B cell (primary cell): ENCODE measurements around the gene MS4A18. TPM values are rescaled to one million over a fixed set of nuclear protein-coding genes. Genes with fewer than 3 reads are reported as not detected.
"Not testable (repeated sequence)": the region's sequence is repeated elsewhere in the genome, so short reads cannot be mapped to it uniquely, and the experiment has no call there.

Experiments
- ATAC-seq: fragments of 200-7000 bp; cut with Tn5 transposase; one replicate; pipeline ENCODE4 v1.10.0; 2021; ENCODE audit warnings: low read depth, mild to moderate bottlenecking, moderate number of reproducible peaks, moderate library complexity
- CTCF ChIA-PET: fragments of 350-600 bp; sonication (Branson Sonifier 250); formaldehyde crosslinking; loops from one replicate; lab custom pipeline; 2021; ENCODE audit warnings: antibody characterized with exemption, inconsistent platforms; lab: Charles Lee
- POLR2A ChIA-PET: fragments of 350-600 bp; sonication (Branson Sonifier 250); formaldehyde crosslinking; loops from one replicate; lab custom pipeline; 2021; ENCODE audit warnings: antibody characterized with exemption; lab: Charles Lee
- DNase-seq: peaks from one replicate; pipeline ENCODE4 v3.0.0; 2013
- H2AFZ ChIP-seq: 2 replicates; pipeline ENCODE4 v1.6.1; 2012; ENCODE audit warnings: mild to moderate bottlenecking, low read depth, low read length; ENCODE audit not compliant: insufficient read depth, poor library complexity, severe bottlenecking
- H3K27ac ChIP-seq, 2 donors: 1 replicate in 1 of 2; 2 replicates in 1 of 2; pipeline ENCODE4 v1.5.1; 2012 to 2013; ENCODE audit warnings: low read length in 2 of 2, mild to moderate bottlenecking in 2 of 2, moderate library complexity in 1 of 2
- H3K27me3 ChIP-seq, 4 experiments: fragments of 200-600 bp in 1 of 4; sonication (generic) in 1 of 4; replicated peaks in 1 of 4; 1 replicate in 2 of 4; 2 replicates in 2 of 4; pipeline versions ENCODE4 v1.6.1 to v1.7.0; 2013 to 2016; ENCODE audit warnings: low read length in 3 of 4, mild to moderate bottlenecking in 2 of 4, mixed read lengths in 1 of 4, moderate library complexity in 1 of 4; ENCODE audit not compliant: insufficient read depth in 4 of 4, control insufficient read depth in 3 of 4; ENCODE audit errors: control extremely low read depth in 1 of 4
- H3K36me3 ChIP-seq, 2 experiments: replicated peaks in 1 of 2; 1 replicate in 1 of 2; 2 replicates in 1 of 2; pipeline versions ENCODE4 v1.6.1 to v1.7.1; 2013; ENCODE audit warnings: low read length in 1 of 2; ENCODE audit not compliant: insufficient read depth in 2 of 2, control insufficient read depth in 1 of 2; ENCODE audit errors: control extremely low read depth in 1 of 2, extremely low read depth in 1 of 2
- H3K4me1 ChIP-seq, 2 donors: fragments of 200-600 bp in 1 of 2; sonication (generic) in 1 of 2; 1 replicate in 1 of 2; 2 replicates in 1 of 2; pipeline versions ENCODE4 v1.5.1 to v1.6.1; 2013 to 2017; ENCODE audit warnings: low read length in 2 of 2; ENCODE audit not compliant: control insufficient read depth in 2 of 2, insufficient read depth in 2 of 2
- H3K4me2 ChIP-seq: replicated peaks from 2 replicates; pipeline ENCODE3; 2012; ENCODE audit warnings: mild to moderate bottlenecking, low read depth, low read length; ENCODE audit not compliant: poor library complexity, severe bottlenecking
- H3K4me3 ChIP-seq, 5 experiments: fragments of 200-600 bp in 1 of 5; sonication (generic) in 1 of 5; 1 replicate in 3 of 5; 2 replicates in 2 of 5; pipeline versions ENCODE4 v1.5.1 to v1.7.0; 2011 to 2016; ENCODE audit warnings: low read length in 4 of 5, mild to moderate bottlenecking in 4 of 5, low read depth in 2 of 5, control low read depth in 1 of 5, moderate library complexity in 1 of 5; ENCODE audit not compliant: insufficient read depth in 1 of 5; ENCODE audit errors: control extremely low read depth in 1 of 5, extremely low read depth in 1 of 5
- H3K79me2 ChIP-seq: fragments of 200-600 bp; sonication (generic); one replicate; pipeline ENCODE4 v1.6.0; 2016; ENCODE audit warnings: low read length; ENCODE audit not compliant: control insufficient read depth, insufficient read depth
- H3K9ac ChIP-seq: fragments of 200-600 bp; sonication (generic); 2 replicates; pipeline ENCODE4 v1.6.1; 2017; ENCODE audit warnings: mild to moderate bottlenecking, low read length, moderate library complexity
- H3K9me3 ChIP-seq, 3 donors: one replicate each; pipeline versions ENCODE4 v1.6.1 to v1.7.1; 2013; ENCODE audit warnings: low read length in 2 of 3; ENCODE audit not compliant: control insufficient read depth in 2 of 3, insufficient read depth in 1 of 3; ENCODE audit errors: control extremely low read depth in 1 of 3
- H4K20me1 ChIP-seq: 2 replicates; pipeline ENCODE4 v1.6.0; 2012; ENCODE audit warnings: mild to moderate bottlenecking, low read length; ENCODE audit not compliant: insufficient read depth, control insufficient read depth, poor library complexity, severe bottlenecking
- H3K27ac Mint-ChIP-seq: one replicate; pipeline ENCODE4 v1.8.0; 2021; ENCODE audit warnings: mixed read lengths
- H3K27me3 Mint-ChIP-seq: one replicate; pipeline ENCODE4 v1.8.0; 2021; ENCODE audit warnings: mixed read lengths
- H3K4me1 Mint-ChIP-seq: one replicate; pipeline ENCODE4 v1.8.0; 2021; ENCODE audit warnings: mixed read lengths
- H3K4me3 Mint-ChIP-seq: one replicate; pipeline ENCODE4 v1.8.0; 2021; ENCODE audit warnings: mixed read lengths
- H3K9me3 Mint-ChIP-seq: one replicate; pipeline ENCODE4 v1.8.0; 2022; ENCODE audit warnings: mixed read lengths; ENCODE audit not compliant: insufficient read depth
- EZH2 ChIP-seq: IDR thresholded peaks from 2 replicates; pipeline ENCODE4 v1.6.1; 2012; ENCODE audit warnings: borderline replicate concordance, low read depth, mild to moderate bottlenecking, moderate library complexity, low read length; ENCODE audit not compliant: insufficient read depth, poor library complexity, severe bottlenecking
- WGBS: methylation state at CpG from one replicate; pipeline ENCODE4 v1.1.5; 2013; ENCODE audit warnings: missing lambda C conversion rate; ENCODE audit not compliant: insufficient coverage; 5-methylcytosine and 5-hydroxymethylcytosine counted together
- intact Hi-C: fragments of 100-400 bp; cut with micrococcal nuclease; formaldehyde crosslinking; loops from one replicate; pipeline ENCODE4 v1.10.0; 2022
- polyA plus RNA-seq: library from polyadenylated mRNA; depleted of rRNA; stranded (reverse); fragments of >200 nt; gene quantifications from 2 replicates; pipeline ENCODE4 v1.2.3, GENCODE V29; 2012
- total RNA-seq, 2 donors: library from RNA; stranded (reverse); fragments of 120-200 nt in 1 of 2; gene quantifications; 1 replicate in 1 of 2; 2 replicates in 1 of 2; pipeline versions ENCODE4 v1.2.3 to v1.2.4, GENCODE V29; 2013 to 2022
- TF ChIP-seq, protein P1 (sequence below): fragments of 200-600 bp; IDR thresholded peaks from one replicate; pipeline ENCODE4 v1.8.0; 2022; ENCODE audit warnings: antibody characterized with exemption, mild to moderate bottlenecking

The MS4A18 gene
- total and polyA plus RNA-seq, 2 donors (not counting 1 experiment from before 2014, with no cell fraction given) = not detected

DNA sequence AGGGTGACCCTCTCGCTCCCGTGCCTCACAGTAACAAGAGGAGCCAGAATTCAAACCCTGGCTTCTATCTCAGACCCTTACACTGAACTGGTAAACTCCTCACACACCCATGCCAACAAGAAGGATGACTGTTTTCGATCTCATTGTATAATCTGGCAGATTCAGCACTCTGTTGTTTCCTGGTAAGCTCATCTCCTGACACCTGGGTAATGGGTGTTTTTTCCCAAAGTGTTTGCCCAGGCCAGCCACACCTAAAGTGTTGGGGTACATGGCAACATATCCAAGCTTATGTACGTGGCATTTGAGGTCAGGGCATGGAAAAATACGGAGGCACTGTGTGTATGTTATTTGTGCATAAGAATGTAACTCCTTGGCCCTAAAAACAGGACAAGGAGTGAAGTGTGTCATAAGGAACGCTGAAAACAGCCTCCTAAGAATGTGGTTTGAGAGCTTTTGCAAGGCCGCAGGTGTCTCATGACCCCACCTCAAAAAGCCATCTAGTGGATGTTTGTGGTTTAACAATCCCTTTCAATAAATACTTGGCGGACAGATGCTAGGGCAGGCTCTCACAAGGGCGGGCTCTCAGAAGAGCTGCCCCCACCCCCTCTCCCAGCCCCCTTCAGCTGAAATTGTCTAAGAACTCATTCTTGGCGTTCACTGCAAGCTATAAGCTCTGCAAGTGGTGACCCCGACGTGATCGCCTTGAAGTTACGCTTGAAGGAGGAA, 31.9 kb downstream of the MS4A18 start, which contains the start of gene MS4A15:
Gene MS4A15, plus strand, starts transcription at position 561 of the 726 bp plus-strand sequence. CDS start 6,867 bp downstream, outside the sequence.
- H3K4me1 Mint-ChIP-seq = peaks cover 23% of the 10 kb centered on the region
- Histone ChIP-seq H3K27ac (no peak within 1 kb of the TSS), H3K79me2 (no peaks in the 10 kb centered on the region), H3K27me3 (peaks cover 0 to 7% (median 1%) of the 10 kb centered on the region in 4 experiments), H3K4me3 (no peak within 1 kb of the TSS), H3K9ac (no peak within 1 kb of the TSS), H3K4me2 (no peak within 1 kb of the TSS), H3K36me3 (no peaks in the 10 kb centered on the region), H2AFZ (no peak within 1 kb of the TSS), H3K9me3 (no peaks in the 10 kb centered on the region), H3K4me1 (peaks cover 3 to 4% of the 10 kb centered on the region in 2 donors), H4K20me1 (no peaks in the 10 kb centered on the region)
- DNase-seq = peak; percentile 55
- peaks cover 36% of the 10 kb centered on the region for H3K27me3 Mint-ChIP-seq
- ChIA-PET POLR2A (no interaction called here), CTCF (interaction anchor here (0.7 to 1.7 kb wide), 8 partner anchors 9 to 491 kb away, joined by 3 to 9 read pairs (median 6); no protein-coding TSS in a partner anchor)
- intact Hi-C loops = no loop called here
- WGBS = 74% methylated on average over 11 of the region's 14 CpGs
- ATAC-seq = no peak
- H3K27ac Mint-ChIP-seq = no peak within 1 kb of the TSS
- H3K4me3 Mint-ChIP-seq = no peak within 1 kb of the TSS
- TF ChIP-seq EZH2 = no peak
- TF ChIP-seq, protein P1, sequence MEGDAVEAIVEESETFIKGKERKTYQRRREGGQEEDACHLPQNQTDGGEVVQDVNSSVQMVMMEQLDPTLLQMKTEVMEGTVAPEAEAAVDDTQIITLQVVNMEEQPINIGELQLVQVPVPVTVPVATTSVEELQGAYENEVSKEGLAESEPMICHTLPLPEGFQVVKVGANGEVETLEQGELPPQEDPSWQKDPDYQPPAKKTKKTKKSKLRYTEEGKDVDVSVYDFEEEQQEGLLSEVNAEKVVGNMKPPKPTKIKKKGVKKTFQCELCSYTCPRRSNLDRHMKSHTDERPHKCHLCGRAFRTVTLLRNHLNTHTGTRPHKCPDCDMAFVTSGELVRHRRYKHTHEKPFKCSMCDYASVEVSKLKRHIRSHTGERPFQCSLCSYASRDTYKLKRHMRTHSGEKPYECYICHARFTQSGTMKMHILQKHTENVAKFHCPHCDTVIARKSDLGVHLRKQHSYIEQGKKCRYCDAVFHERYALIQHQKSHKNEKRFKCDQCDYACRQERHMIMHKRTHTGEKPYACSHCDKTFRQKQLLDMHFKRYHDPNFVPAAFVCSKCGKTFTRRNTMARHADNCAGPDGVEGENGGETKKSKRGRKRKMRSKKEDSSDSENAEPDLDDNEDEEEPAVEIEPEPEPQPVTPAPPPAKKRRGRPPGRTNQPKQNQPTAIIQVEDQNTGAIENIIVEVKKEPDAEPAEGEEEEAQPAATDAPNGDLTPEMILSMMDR = peak; percentile 58
- no peaks in the 10 kb centered on the region for H3K9me3 Mint-ChIP-seq

DNA sequence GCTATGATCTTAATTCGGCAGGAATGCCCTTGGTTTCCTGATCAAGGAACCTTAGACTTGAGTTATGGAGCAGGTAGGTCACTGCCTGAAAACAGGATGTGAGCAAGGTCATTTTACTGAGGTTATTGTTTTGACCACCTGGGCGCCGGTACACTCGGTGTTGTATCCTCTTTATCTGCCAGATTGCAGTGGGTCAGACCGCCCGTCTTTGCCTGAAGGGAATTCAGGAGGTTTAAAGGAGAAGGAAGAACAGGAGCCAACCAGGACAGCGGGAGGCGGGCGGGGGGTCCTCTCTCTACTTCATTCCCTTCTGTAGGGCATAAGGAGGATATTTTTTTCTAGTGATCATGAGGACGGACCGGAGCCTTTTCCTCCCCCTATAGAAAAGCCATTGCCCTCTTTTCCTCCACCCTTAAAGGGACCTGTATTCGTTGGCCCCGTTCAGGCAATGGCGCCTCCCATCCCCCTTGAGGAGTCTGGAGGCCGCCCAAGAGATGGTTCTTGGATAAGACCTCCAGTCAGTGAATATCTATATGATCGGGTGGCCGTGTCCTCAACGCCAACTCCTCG, 32.8 kb downstream of the MS4A18 start:
- Mint-ChIP-seq H3K9me3 (no peaks in the 10 kb centered on the region), H3K27me3 (peaks cover 30% of the 10 kb centered on the region), H3K27ac (no peak overlapping the region), H3K4me3 (no peak overlapping the region), H3K4me1 (peaks cover 29% of the 10 kb centered on the region)
- ChIA-PET CTCF (interaction anchor here (0.7 to 1.7 kb wide), 7 partner anchors 8 to 492 kb away, joined by 3 to 9 read pairs (median 6); no protein-coding TSS in a partner anchor), POLR2A (no interaction called here)
- H3K27ac ChIP-seq = no peak overlapping the region
- ATAC-seq (no peak), DNase-seq (no peak)
- no peaks in the 10 kb centered on the region for H3K79me2 ChIP-seq
- H3K4me3 ChIP-seq = no peak overlapping the region
- peaks cover 0 to 7% (median 1%) of the 10 kb centered on the region in 4 experiments for H3K27me3 ChIP-seq
- H4K20me1 ChIP-seq = no peaks in the 10 kb centered on the region
- H3K9me3 ChIP-seq = no peaks in the 10 kb centered on the region
- no peak overlapping the region for H2AFZ ChIP-seq
- H3K4me2 ChIP-seq = no peak overlapping the region
- intact Hi-C loops = no loop called here
- H3K36me3 ChIP-seq = no peaks in the 10 kb centered on the region
- TF ChIP-seq, protein P1 = no peak
- TF ChIP-seq EZH2 = no peak
- WGBS = 95% methylated on average over 14 of the region's 19 CpGs
- peaks cover 12% of the 10 kb centered on the region in 2 donors for H3K4me1 ChIP-seq
- H3K9ac ChIP-seq = no peak overlapping the region

DNA sequence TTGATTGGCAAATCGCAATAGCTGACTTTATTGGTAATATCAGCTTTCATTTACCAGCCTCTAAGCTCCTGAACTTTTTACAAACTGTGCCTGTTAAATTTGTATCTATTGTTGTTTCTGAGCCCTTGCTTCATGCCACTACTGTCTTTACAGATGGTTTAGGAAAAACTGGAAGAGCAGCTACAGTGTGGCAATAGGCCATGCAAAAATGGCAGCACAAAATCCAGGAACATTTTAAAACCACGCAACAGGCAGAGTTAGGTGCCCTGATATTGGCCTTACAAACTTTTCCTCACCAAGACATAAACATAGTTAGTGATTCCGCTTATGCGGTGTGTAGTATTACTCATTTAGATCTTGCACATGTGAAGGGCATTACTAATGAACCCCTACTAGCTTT, 34.2 kb downstream of the MS4A18 start:
- POLR2A ChIA-PET = not testable (repeated sequence)
- peaks cover 42% of the 10 kb centered on the region for H3K4me1 Mint-ChIP-seq

More for the DNA sequence above, 34.2 kb downstream of the MS4A18 start:
- H3K36me3 ChIP-seq, H2AFZ ChIP-seq, H4K20me1 ChIP-seq, H3K9me3 Mint-ChIP-seq, intact Hi-C loops, H3K4me2 ChIP-seq, H3K4me3 Mint-ChIP-seq, H3K9ac ChIP-seq, H3K27ac Mint-ChIP-seq, H3K4me3 ChIP-seq, ATAC-seq, H3K79me2 ChIP-seq, DNase-seq, H3K9me3 ChIP-seq, H3K27me3 ChIP-seq, H3K27ac ChIP-seq: not testable (repeated sequence)
- H3K27me3 Mint-ChIP-seq = peaks cover 19% of the 10 kb centered on the region
- H3K4me1 ChIP-seq = peaks cover 25% of the 10 kb centered on the region in 2 donors
- CTCF ChIA-PET = interaction anchor here (1.1 to 1.5 kb wide), 2 partner anchors 17 to 18 kb away, joined by 3 to 7 read pairs; no protein-coding TSS in a partner anchor
- WGBS = no CpG with 5 or more reads among the region's 4 CpGs
